CD1c-positive myeloid dendritic cell (primary cell): Measurements from ENCODE around the gene IDH3A.

Experiments used
- DNase-seq: peaks from one replicate; pipeline ENCODE4 v3.0.0-alpha.2; 2016; ENCODE audit errors: extremely low spot score

The IDH3A gene

GRCh38 chr15:78164010-78164409 lies 14.8 kb downstream of the IDH3A start:
- DNase-seq: no peak

- no peak for DNase-seq
Measured at GRCh38 chr15:78167227-78167888, 18.2 kb downstream of the IDH3A start.

GRCh38 chr15:78168608-78169007 lies 19.4 kb downstream of the IDH3A start:
- DNase-seq: no peak

GRCh38 chr15:78170848-78171773 lies 21.9 kb downstream of the IDH3A start:
- peak; percentile 79 for DNase-seq

GRCh38 chr15:78171864-78172472 lies 22.8 kb downstream of the IDH3A start:
- no peak for DNase-seq

DNA sequence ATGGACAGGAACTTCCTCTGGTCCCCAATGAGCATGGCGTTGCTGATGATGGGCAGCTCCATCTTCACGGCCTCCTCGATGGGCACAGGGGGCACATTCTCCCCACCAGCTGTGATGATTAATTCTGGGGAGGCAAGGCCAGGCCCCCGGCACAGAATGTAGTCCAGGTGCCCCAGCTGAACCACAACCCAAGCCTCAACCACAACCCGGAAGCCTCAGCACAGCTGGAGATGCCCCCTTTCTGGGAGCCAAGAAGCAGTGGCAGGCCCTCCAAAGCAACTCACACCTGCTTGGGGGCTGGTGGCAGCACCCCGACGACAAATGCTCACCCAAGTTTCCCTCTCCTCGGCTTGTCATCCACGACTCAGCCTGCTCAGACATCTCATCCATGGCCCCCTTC lies 25.2 kb downstream of the IDH3A start:
- DNase-seq: no peak

DNA sequence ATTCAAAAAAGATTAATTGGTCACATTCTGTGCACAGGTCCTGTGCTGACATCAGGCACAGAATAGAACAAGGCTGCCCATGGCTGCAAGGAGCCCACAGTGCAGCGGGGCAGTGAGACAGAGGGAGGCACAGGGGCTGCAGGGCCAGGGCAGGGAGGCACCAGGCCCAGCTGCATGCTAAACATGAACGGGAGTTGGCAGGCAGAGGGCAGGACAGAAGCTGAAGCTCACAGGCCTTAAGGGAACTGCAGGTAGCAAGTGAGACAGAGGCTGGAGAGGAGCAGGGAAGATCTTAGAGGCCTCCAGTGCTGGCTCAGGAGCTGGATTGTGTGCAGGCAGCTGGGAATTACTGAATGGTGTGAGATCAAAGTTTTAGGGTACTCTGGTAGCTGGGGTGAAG lies 26.2 kb downstream of the IDH3A start:
- no peak for DNase-seq

- no peak for DNase-seq
Measured at GRCh38 chr15:78177447-78177873, 28.3 kb downstream of the IDH3A start.

DNA sequence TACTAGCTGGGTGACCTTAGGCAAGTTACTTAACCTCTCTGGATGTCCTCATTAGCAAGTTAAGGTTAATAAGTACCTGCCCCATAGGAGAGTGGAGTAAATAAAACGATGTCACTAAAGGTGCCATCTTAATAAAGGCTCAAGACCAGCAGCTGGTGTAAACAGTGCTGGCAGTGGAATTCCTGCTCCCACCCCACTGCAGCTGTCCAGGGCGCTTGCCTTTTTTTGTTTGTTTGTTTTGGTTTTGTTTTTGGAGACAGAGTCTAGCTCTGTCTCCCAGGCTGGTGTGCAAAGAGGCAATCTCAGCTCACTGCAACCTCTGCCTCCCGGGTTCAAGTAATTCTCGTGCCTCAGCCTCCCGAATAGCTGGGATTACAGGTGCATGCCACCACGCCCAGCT lies 28.9 kb downstream of the IDH3A start:
- DNase-seq: no peak

DNA sequence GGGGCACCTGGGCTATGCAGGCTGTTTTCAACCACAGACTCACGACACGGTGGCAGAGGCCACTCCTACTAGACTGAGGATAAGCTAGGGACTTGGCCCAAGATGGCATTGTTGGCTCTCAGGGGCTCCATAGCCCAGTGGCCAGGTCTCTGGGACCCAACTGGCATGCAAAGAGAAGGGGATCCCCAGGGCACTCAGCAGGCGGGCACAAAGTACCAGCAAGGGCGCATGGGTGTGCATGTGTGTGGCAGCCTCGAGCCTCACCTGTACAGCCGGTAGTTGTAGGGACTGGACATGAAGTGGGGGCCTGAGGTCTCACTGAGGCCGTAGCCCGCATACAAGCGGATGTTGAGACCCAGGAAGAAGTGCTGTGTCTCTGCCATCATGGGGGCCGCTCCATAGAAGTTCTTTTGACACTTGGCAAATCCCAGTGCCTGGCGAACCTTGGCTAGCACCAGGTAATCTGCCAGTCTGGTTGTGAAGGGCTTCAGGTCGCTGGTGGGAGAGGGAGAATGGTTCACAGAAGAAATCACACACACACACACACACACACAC lies 30.2 kb downstream of the IDH3A start:
- no peak for DNase-seq

- no peak for DNase-seq
Measured at GRCh38 chr15:78179906-78180305, 30.7 kb downstream of the IDH3A start.

DNA sequence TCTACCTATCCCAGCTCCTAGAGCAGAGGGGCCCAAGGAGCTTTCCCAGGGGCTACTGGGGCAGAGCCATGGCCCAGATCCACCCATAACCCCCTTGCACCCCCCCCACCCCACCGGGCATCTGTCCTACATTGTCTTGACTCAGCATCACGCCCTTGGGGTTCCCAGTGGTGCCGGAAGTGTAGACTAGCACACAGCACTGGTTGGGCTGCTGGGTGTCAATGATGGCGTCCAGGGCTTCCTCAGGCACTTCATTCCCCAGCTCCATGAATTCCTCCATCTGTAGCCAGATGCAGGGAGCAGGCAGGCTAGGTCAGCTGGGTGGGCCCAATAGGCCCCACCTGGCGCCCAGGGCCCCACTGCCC lies 33.2 kb downstream of the IDH3A start:
- no peak for DNase-seq

DNA sequence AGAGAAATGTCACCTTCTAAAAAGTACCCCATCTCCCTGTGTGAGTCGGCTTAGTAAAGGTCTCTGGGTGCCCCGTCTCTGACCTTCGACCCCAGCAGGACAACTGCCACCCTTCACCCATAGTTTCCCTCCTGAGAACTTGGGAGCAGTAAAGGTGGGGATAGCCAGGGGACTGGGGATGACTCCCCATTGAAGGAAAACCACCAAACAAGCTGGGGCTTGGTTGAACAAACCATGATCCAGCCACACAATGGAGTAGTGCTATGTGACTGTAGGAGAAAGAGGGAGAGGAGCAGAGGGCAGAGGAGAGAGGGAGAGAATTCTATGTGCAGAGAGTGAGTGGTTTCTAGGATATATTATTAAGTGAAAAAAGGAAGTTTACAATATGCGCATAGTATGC lies 33.7 kb downstream of the IDH3A start:
- DNase-seq: no peak

GRCh38 chr15:78192826-78193594 lies 43.8 kb downstream of the IDH3A start:
- DNase-seq: no peak

DNA sequence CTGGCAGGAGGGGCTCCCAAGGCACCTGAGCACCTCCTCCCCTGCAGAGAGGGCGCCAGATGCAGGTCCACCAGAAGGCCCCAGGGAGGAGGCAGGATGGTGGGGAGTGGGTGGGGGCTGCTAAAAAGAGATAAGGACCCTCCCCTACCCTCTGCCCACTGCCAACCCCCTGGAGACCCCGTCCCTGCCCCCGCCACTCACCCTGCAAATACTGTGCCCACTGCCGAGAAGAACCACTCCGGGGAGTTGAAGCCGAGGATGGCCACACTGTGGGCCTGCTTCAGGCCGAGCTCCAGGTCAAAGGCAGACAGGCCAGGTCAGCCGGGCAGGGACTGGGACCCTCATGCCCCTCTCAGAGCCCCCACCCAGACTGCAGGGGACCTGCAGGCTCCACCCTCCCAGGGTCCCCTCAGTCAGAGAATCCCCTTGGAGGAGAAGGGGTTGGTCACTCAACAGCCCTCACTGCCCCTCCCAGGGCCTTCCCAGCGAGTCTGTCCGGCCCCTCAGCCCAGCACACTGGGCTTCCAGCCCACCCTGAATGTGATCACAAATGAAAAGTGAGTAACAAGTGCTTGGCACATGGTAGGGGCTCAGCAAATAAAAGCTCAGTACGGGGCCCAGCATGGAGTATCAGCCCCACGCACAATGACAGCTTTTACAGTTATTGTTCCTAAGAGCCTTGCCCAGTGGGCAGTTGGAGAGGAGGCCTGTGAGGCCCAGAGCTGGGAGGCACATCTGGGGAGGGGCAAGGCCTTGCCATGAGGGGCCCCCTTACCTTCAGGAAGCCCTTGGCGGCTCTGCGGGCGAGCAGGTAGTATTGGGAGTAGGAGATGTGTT lies 44.8 kb downstream of the IDH3A start:
- no peak for DNase-seq

DNA sequence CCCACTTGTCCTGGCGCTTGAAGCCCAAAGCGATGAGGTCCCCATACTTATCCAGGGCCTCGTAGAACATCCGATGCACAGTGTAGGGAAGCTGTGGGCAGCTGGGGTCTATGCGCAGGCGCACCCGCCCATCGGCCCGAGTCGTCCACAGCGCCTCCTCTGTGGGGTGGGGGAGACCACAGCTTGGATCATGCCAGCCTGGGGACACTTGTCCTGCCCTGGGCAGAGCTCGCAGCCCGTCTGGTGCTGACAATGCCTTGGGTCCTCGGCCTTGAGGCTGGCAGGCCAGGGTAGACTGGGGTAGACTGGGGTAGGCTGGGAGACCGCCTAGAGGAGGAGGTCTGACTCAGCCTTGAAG lies 45.4 kb downstream of the IDH3A start:
- DNase-seq: no peak

DNA sequence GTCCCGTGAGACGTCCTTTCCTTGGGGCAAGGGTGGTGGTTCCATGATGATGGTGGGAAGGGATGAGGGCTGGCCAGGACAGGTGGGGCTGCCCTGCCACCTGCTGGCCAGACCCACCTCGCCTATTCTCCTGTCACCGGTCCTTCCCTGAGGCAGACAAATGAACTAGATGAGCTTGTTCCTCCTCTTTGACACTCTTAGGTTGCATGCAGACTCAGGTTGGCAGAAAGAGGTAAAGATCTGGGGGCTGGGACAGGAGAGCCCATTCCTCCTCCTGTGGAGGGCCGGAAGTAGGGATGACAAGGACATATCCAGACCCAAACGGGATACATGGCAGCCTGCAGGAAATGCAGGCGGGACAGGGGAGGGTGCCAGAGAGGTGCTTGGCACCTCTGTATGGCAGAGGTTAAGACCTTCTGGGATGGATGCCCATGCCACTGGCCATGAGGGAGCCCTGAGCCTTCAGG lies 46.6 kb downstream of the IDH3A start:
- peak; percentile 39 for DNase-seq

DNA sequence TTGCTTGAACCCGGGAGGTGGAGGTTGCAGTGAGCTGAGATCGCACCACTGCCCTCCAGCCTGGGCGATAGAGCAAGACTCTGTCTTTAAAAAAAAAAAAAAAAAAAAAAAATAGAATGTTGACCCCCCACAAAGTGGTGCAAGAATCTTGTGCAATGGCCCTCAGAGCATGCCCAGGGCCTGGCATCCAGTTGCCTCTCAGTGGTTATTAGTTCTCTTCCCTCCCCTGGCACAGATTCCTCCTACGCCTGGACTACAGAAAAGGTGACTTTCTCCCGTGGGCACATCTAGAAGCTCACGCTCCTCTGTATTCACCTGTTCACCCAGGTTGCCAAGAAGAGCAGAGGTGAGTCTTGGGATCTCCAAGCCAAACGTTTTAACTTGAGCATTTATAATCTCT lies 48.5 kb downstream of the IDH3A start:
- no peak for DNase-seq

DNA sequence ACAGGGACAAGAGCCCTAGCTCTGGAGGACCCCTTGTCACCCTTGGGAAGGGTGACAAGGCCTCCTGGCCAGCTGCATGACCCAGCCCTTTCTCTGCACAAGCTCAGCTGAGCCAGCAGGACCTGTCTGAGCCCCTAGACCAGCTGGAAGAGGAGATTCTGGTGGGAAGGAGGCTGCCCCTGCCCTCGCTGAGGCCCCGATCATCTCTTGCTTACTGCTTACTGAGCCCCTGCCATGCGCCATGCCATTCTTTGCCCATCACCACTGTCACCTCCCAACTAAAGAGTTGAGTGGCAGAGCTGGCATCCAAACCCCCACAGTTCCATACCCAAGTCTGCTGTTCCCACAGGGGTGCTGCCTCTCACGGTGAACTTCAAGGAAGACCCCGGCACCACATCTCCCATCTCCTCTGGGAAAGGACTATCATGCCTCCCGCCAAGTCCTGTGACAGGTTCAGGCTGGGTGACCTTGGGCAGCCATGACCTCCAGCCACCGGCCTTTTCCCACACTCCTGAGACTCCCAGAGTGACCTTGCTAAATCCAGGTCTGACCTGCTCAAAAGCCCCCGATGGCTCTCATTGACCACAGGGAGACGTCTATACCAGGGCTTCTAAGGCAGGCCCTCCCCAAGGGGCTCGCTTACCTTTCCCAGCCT lies 51.2 kb downstream of the IDH3A start:
- no peak for DNase-seq
